NT2/D1 (cell line): ENCODE measurements around the gene AK5.

ENCODE experiments used
- SUZ12 ChIP-seq: IDR thresholded peaks from 2 replicates; pipeline ENCODE4 v1.6.1; 2011; ENCODE audit not compliant: insufficient read length, insufficient read depth; ENCODE audit errors: extremely low read depth
- YY1 ChIP-seq: IDR thresholded peaks from 2 replicates; pipeline ENCODE4 v1.6.1; 2011; ENCODE audit not compliant: insufficient read length, insufficient read depth

GRCh38 chr1:77385551-77385950, 103.7 kb downstream of the AK5 start:
- TF ChIP-seq SUZ12: no peak
- TF ChIP-seq YY1: no peak
